Hepatocyte (in vitro differentiated cells): ENCODE data around the gene PIK3AP1. TPM values are rescaled to one million over a fixed set of nuclear protein-coding genes. Genes with fewer than 3 reads are reported as not detected.

ENCODE experiments used
- DNase-seq: peaks from one replicate; pipeline ENCODE4 v3.0.0-alpha.2; 2016; ENCODE audit warnings: low spot score
- H2AFZ ChIP-seq: fragments of 200-600 bp; sonication (generic); 2 replicates; pipeline ENCODE4 v1.6.0; 2016; ENCODE audit warnings: antibody characterized with exemption, mild to moderate bottlenecking
- H3K27ac ChIP-seq: fragments of 200-600 bp; sonication (generic); 2 replicates; pipeline ENCODE4 v1.5.1; 2016; ENCODE audit warnings: mild to moderate bottlenecking
- H3K27me3 ChIP-seq: fragments of 200-600 bp; sonication (generic); 2 replicates; pipeline ENCODE4 v1.6.1; 2016
- H3K36me3 ChIP-seq: fragments of 200-600 bp; sonication (generic); replicated peaks from 2 replicates; pipeline ENCODE4 v1.5.1; 2016; ENCODE audit warnings: low read depth; ENCODE audit not compliant: insufficient read depth
- H3K4me1 ChIP-seq: fragments of 200-600 bp; sonication (generic); 2 replicates; pipeline ENCODE4 v1.5.1; 2016; ENCODE audit warnings: mild to moderate bottlenecking, moderate library complexity; ENCODE audit not compliant: insufficient read depth
- H3K4me2 ChIP-seq: fragments of 200-600 bp; sonication (generic); 2 replicates; pipeline ENCODE4 v1.6.0; 2016
- H3K4me3 ChIP-seq: fragments of 200-600 bp; sonication (generic); 2 replicates; pipeline ENCODE4 v1.5.1; 2016; ENCODE audit warnings: mild to moderate bottlenecking
- H3K79me2 ChIP-seq: fragments of 200-600 bp; sonication (generic); 2 replicates; pipeline ENCODE4 v1.6.0; 2017; ENCODE audit warnings: mild to moderate bottlenecking
- H3K9me2 ChIP-seq: fragments of 200-600 bp; sonication (generic); replicated peaks from 2 replicates; pipeline ENCODE4 v1.6.0; 2017; ENCODE audit warnings: mild to moderate bottlenecking; ENCODE audit not compliant: insufficient read depth
- H3K9me3 ChIP-seq: fragments of 200-600 bp; sonication (generic); 2 replicates; pipeline ENCODE4 v1.5.1; 2016; ENCODE audit warnings: low read depth, mild to moderate bottlenecking
- H4K20me1 ChIP-seq: fragments of 200-600 bp; sonication (generic); 2 replicates; pipeline ENCODE4 v1.6.0; 2016; ENCODE audit warnings: mild to moderate bottlenecking; ENCODE audit not compliant: insufficient read depth, poor library complexity, severe bottlenecking
- EZH2 ChIP-seq: fragments of 200-600 bp; sonication (generic); IDR thresholded peaks from 2 replicates; pipeline ENCODE4 v1.6.1; 2016; ENCODE audit warnings: antibody characterized with exemption, mild to moderate bottlenecking, borderline replicate concordance
- EZH2phosphoT487 ChIP-seq: fragments of 200-600 bp; sonication (generic); IDR thresholded peaks from one replicate; pipeline ENCODE4 v1.6.1; 2018; ENCODE audit warnings: antibody characterized with exemption, mild to moderate bottlenecking, low read depth, moderate library complexity; ENCODE audit not compliant: unreplicated experiment, severe bottlenecking
- WGBS: methylation state at CpG from one replicate; pipeline ENCODE4 v1.1.6; 2016; ENCODE audit warnings: low lambda C conversion rate; ENCODE audit errors: missing lambda C conversion rate; 5-methylcytosine and 5-hydroxymethylcytosine counted together
- polyA plus RNA-seq: library from polyadenylated mRNA; unstranded; fragments of >200 nt; fragmentation: Nextera tagmentation; extraction: Ambion mirVana; gene quantifications from 2 replicates; pipeline ENCODE4 v1.2.1, GENCODE V29; 2016
- total RNA-seq: library from RNA; depleted of rRNA; stranded (reverse); fragments of >200 nt; gene quantifications from 2 replicates; pipeline ENCODE4 v1.2.3, GENCODE V29; 2014
- TF ChIP-seq, protein P1 (sequence below): fragments of 200-600 bp; sonication (generic); IDR thresholded peaks from 2 replicates; pipeline ENCODE4 v1.5.1; 2016; ENCODE audit warnings: antibody characterized with exemption, mild to moderate bottlenecking; ENCODE audit not compliant: poor library complexity

PIK3AP1 gene
- total and polyA plus RNA-seq, 2 experiments from 2014 or later = 2.5 to 8.4 TPM

DNA sequence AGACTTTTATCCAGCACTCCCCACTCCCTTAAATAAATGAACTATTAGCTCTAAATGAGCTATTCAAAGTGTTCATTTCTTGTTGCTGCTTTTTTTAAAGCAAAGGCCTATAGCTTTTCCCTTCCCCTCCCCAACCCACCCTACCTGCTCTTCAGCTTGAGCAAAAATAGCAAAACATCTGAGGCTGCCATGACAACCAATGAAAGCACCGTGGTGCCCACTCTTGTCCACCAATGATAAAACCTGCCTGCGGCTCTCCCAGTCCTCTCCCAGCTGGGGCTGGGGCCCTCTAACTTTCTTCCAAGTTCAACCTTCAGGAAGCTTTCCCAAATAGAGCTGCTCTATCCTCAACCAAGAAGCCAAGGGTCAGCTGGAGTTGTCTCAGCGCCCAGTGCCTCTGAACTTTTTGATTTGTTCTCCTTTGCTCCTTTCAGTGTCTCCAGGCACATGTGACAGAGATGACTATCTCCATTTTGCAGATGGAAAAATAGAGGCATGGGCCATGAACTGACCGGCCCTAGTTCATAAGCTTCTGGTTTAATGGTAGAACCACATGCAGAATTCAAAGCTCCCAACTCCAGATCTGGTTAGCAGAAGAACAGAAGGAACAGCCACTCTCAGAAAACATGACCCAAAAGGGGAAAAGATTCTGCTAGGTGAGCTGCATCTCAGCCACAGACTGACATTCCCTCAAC, 47.7 kb downstream of the PIK3AP1 start:
- peak overlapping the region; percentile 63 for H3K4me2 ChIP-seq
- WGBS = 73% methylated on average over 4 of the region's 4 CpGs
- H3K79me2 ChIP-seq = no peaks in the 10 kb centered on the region
- no peak for DNase-seq
- H3K27me3 ChIP-seq = no peaks in the 10 kb centered on the region
- H2AFZ ChIP-seq = no peak overlapping the region
- no peaks in the 10 kb centered on the region for H4K20me1 ChIP-seq
- peak overlapping the region; percentile 70 for H3K27ac ChIP-seq
- H3K9me3 ChIP-seq = no peaks in the 10 kb centered on the region
- peaks cover 47% of the 10 kb centered on the region for H3K4me1 ChIP-seq
- H3K4me3 ChIP-seq = no peak overlapping the region
- H3K9me2 ChIP-seq = no peaks in the 10 kb centered on the region
- TF ChIP-seq EZH2phosphoT487 = no peak
- no peak for TF ChIP-seq EZH2
- TF ChIP-seq, protein P1, sequence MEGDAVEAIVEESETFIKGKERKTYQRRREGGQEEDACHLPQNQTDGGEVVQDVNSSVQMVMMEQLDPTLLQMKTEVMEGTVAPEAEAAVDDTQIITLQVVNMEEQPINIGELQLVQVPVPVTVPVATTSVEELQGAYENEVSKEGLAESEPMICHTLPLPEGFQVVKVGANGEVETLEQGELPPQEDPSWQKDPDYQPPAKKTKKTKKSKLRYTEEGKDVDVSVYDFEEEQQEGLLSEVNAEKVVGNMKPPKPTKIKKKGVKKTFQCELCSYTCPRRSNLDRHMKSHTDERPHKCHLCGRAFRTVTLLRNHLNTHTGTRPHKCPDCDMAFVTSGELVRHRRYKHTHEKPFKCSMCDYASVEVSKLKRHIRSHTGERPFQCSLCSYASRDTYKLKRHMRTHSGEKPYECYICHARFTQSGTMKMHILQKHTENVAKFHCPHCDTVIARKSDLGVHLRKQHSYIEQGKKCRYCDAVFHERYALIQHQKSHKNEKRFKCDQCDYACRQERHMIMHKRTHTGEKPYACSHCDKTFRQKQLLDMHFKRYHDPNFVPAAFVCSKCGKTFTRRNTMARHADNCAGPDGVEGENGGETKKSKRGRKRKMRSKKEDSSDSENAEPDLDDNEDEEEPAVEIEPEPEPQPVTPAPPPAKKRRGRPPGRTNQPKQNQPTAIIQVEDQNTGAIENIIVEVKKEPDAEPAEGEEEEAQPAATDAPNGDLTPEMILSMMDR = no peak
- H3K36me3 ChIP-seq = no peaks in the 10 kb centered on the region

DNA sequence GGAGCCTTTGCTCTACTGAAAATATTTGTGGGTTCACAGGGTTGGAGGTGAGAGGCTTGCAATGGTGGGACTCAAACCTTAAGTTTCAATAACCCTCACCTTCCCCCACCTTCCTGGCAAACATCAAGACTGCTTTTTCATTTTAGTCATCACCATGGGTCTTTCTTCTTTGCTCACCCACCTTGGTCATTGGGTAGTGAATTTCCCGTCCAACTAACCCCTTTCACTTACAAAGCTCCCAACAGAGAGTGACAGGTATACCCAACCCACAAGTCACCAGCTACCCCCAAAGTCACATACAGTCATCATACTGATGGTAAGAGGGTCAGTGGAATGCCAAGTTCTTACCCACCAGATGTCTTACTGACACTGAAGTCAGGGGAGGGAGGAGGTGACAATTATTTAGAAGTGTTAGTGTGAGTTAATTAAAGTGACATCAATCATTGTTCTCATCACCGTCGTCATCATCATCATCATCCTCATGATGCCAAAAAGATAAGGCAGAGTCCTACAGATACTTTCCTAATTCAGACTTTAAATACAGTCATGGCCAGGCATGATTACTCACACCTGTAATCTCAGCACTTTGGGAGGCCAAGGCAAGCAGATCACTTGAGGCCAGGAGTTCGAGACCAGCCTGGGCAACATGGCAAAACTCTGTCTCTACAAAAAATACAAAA, 49.0 kb downstream of the PIK3AP1 start:
- Histone ChIP-seq H3K27ac (no peak overlapping the region), H3K4me2 (no peak overlapping the region), H3K79me2 (no peaks in the 10 kb centered on the region), H3K9me2 (no peaks in the 10 kb centered on the region), H3K9me3 (no peaks in the 10 kb centered on the region), H3K36me3 (no peaks in the 10 kb centered on the region), H3K27me3 (no peaks in the 10 kb centered on the region), H3K4me1 (peaks cover 39% of the 10 kb centered on the region), H2AFZ (no peak overlapping the region), H3K4me3 (no peak overlapping the region), H4K20me1 (no peaks in the 10 kb centered on the region)
- no peak for DNase-seq
- TF ChIP-seq, protein P1 = no peak
- TF ChIP-seq EZH2phosphoT487 (no peak), EZH2 (no peak)
- WGBS = 92% methylated on average over 4 of the region's 4 CpGs

DNA sequence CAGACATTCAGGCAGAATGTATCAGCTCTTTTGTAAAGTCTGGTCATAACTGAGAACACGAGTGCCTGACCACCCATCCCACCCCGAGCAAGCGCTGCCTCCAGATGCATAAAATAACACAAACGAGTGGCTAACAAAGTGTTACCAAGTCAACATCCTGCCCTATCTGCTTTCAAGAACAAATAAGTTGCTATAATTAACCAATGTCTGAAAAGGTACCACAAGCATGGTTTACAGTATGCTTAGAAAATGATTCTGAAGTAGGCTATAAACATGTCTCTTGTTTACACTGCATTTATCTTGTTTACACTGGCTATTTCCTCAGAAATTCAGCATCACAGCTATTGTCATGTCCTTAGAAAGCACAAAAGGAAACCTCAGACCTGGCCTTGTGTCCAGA, 49.5 kb downstream of the PIK3AP1 start:
- Histone ChIP-seq H3K4me3 (no peak overlapping the region), H4K20me1 (no peaks in the 10 kb centered on the region), H3K4me2 (no peak overlapping the region), H3K4me1 (peaks cover 39% of the 10 kb centered on the region), H3K27me3 (no peaks in the 10 kb centered on the region), H3K9me3 (no peaks in the 10 kb centered on the region), H3K9me2 (no peaks in the 10 kb centered on the region), H3K79me2 (no peaks in the 10 kb centered on the region), H3K36me3 (no peaks in the 10 kb centered on the region), H2AFZ (no peak overlapping the region), H3K27ac (no peak overlapping the region)
- TF ChIP-seq, protein P1 = no peak
- TF ChIP-seq EZH2 = no peak
- no peak for TF ChIP-seq EZH2phosphoT487
- 33% methylated on average over 4 of the region's 4 CpGs for WGBS
- no peak for DNase-seq
